ENCODE results near the gene LARGE1. TPM values are rescaled to one million over a fixed set of nuclear protein-coding genes. Genes with fewer than 3 reads are reported as not detected.

The LARGE1 gene
- total RNA-seq, 1 donor from 2014 or later: 2.8 TPM

- no peak for DNase-seq (ENCODE audit: low read depth, low spot score)
Observed at GRCh38 chr22:33270596-33270995, 649.7 kb downstream of the LARGE1 start.

GRCh38 chr22:33261699-33262098 is 658.6 kb downstream of the LARGE1 start:
- DNase-seq (ENCODE audit: low read depth, low spot score): no peak

- DNase-seq (ENCODE audit: low read depth, low spot score): no peak
Observed at GRCh38 chr22:33260498-33260897, 659.8 kb downstream of the LARGE1 start.

GRCh38 chr22:33255791-33256190 is 664.5 kb downstream of the LARGE1 start:
- no peak for DNase-seq (ENCODE audit: low read depth, low spot score)

GRCh38 chr22:33248948-33249347 is 671.3 kb downstream of the LARGE1 start:
- DNase-seq (ENCODE audit: low read depth, low spot score): no peak

- DNase-seq (ENCODE audit: low read depth, low spot score): no peak
Observed at GRCh38 chr22:33247758-33248157, 672.5 kb downstream of the LARGE1 start.

- DNase-seq (ENCODE audit: low read depth, low spot score): no peak
Observed at GRCh38 chr22:33242078-33242477, 678.2 kb downstream of the LARGE1 start.

GRCh38 chr22:33240888-33241475 is 679.3 kb downstream of the LARGE1 start:
- DNase-seq (ENCODE audit: low read depth, low spot score): no peak

GRCh38 chr22:33232071-33232470 is 688.2 kb downstream of the LARGE1 start:
- no peak for DNase-seq (ENCODE audit: low read depth, low spot score)

- no peak for DNase-seq (ENCODE audit: low read depth, low spot score)
Observed at GRCh38 chr22:33227791-33228190, 692.5 kb downstream of the LARGE1 start.

GRCh38 chr22:33224841-33225240 is 695.4 kb downstream of the LARGE1 start:
- DNase-seq (ENCODE audit: low read depth, low spot score): no peak

All from pulmonary artery endothelial cell (primary cell).